ENCODE data around the gene SLC44A3.
"Not testable (repeated sequence)": the region's sequence is repeated elsewhere in the genome, so short reads cannot be mapped to it uniquely, and the experiment has no call there.

Gene SLC44A3

GRCh38 chr1:94836891-94837290 lies 16.7 kb downstream of the SLC44A3 start:
- H3K36me3 ChIP-seq (ENCODE audit: control insufficient read depth, insufficient read depth, low read length) = no peaks in the 10 kb centered on the region
- H3K9me3 ChIP-seq (ENCODE audit: control insufficient read depth, low read length) = no peaks in the 10 kb centered on the region
- no CpG with 5 or more reads among the region's 2 CpGs for WGBS, 2 experiments (ENCODE audit: insufficient coverage in 2 of 2)
- H3K27ac ChIP-seq (ENCODE audit: low read depth, low read length, severe bottlenecking) = no peak overlapping the region
- H3K4me1 ChIP-seq (ENCODE audit: control insufficient read depth, insufficient read depth, low read length, poor library complexity, severe bottlenecking) = no peaks in the 10 kb centered on the region
- no peak overlapping the region for H3K4me3 ChIP-seq (ENCODE audit: extremely low read depth, insufficient read depth, low read length, poor library complexity, severe bottlenecking)

- not testable (repeated sequence) for H3K4me3 ChIP-seq (ENCODE audit: extremely low read depth, insufficient read depth, low read length, poor library complexity, severe bottlenecking); H3K27ac ChIP-seq (ENCODE audit: low read depth, low read length, severe bottlenecking); H3K4me1 ChIP-seq (ENCODE audit: control insufficient read depth, insufficient read depth, low read length, poor library complexity, severe bottlenecking); H3K36me3 ChIP-seq (ENCODE audit: control insufficient read depth, insufficient read depth, low read length); H3K9me3 ChIP-seq (ENCODE audit: control insufficient read depth, low read length)
- 87 to 92% methylated on average over 7 to 8 of the region's 9 CpGs for WGBS, 2 experiments (ENCODE audit: insufficient coverage in 2 of 2)
Measured at GRCh38 chr1:94840381-94840780, 20.2 kb downstream of the SLC44A3 start.

GRCh38 chr1:94840808-94841207 lies 20.7 kb downstream of the SLC44A3 start:
- Histone ChIP-seq H3K4me3 (ENCODE audit: extremely low read depth, insufficient read depth, low read length, poor library complexity, severe bottlenecking) (no peak overlapping the region), H3K4me1 (ENCODE audit: control insufficient read depth, insufficient read depth, low read length, poor library complexity, severe bottlenecking) (no peaks in the 10 kb centered on the region), H3K9me3 (ENCODE audit: control insufficient read depth, low read length) (no peaks in the 10 kb centered on the region), H3K36me3 (ENCODE audit: control insufficient read depth, insufficient read depth, low read length) (no peaks in the 10 kb centered on the region), H3K27ac (ENCODE audit: low read depth, low read length, severe bottlenecking) (no peak overlapping the region)
- 91 to 95% methylated on average over 3 to 5 of the region's 5 CpGs for WGBS, 2 experiments (ENCODE audit: insufficient coverage in 2 of 2)

GRCh38 chr1:94843430-94843829 lies 23.3 kb downstream of the SLC44A3 start:
- H3K4me1 ChIP-seq (ENCODE audit: control insufficient read depth, insufficient read depth, low read length, poor library complexity, severe bottlenecking) = peaks cover 2% of the 10 kb centered on the region
- H3K27ac ChIP-seq (ENCODE audit: low read depth, low read length, severe bottlenecking) = no peak overlapping the region
- H3K36me3 ChIP-seq (ENCODE audit: control insufficient read depth, insufficient read depth, low read length) = no peaks in the 10 kb centered on the region
- H3K9me3 ChIP-seq (ENCODE audit: control insufficient read depth, low read length) = no peaks in the 10 kb centered on the region
- WGBS, 2 experiments (ENCODE audit: insufficient coverage in 2 of 2) = 94 to 95% methylated on average over 2 to 4 of the region's 6 CpGs
- H3K4me3 ChIP-seq (ENCODE audit: extremely low read depth, insufficient read depth, low read length, poor library complexity, severe bottlenecking) = no peak overlapping the region

- no peak overlapping the region for H3K4me3 ChIP-seq (ENCODE audit: extremely low read depth, insufficient read depth, low read length, poor library complexity, severe bottlenecking)
- H3K4me1 ChIP-seq (ENCODE audit: control insufficient read depth, insufficient read depth, low read length, poor library complexity, severe bottlenecking) = peaks cover 2% of the 10 kb centered on the region
- H3K9me3 ChIP-seq (ENCODE audit: control insufficient read depth, low read length) = no peaks in the 10 kb centered on the region
- no peaks in the 10 kb centered on the region for H3K36me3 ChIP-seq (ENCODE audit: control insufficient read depth, insufficient read depth, low read length)
- WGBS, 2 experiments (ENCODE audit: insufficient coverage in 2 of 2) = 88 to 100% methylated on average over 2 of the region's 4 CpGs
- H3K27ac ChIP-seq (ENCODE audit: low read depth, low read length, severe bottlenecking) = no peak overlapping the region
Measured at GRCh38 chr1:94843846-94844245, 23.7 kb downstream of the SLC44A3 start.

- Histone ChIP-seq H3K9me3 (ENCODE audit: control insufficient read depth, low read length) (no peaks in the 10 kb centered on the region), H3K36me3 (ENCODE audit: control insufficient read depth, insufficient read depth, low read length) (no peaks in the 10 kb centered on the region), H3K27ac (ENCODE audit: low read depth, low read length, severe bottlenecking) (no peak overlapping the region), H3K4me1 (ENCODE audit: control insufficient read depth, insufficient read depth, low read length, poor library complexity, severe bottlenecking) (peaks cover 2% of the 10 kb centered on the region), H3K4me3 (ENCODE audit: extremely low read depth, insufficient read depth, low read length, poor library complexity, severe bottlenecking) (no peak overlapping the region)
- 78 to 93% methylated on average over 2 to 5 of the region's 5 CpGs for WGBS, 2 experiments (ENCODE audit: insufficient coverage in 2 of 2)
Measured at GRCh38 chr1:94846308-94846707, 26.2 kb downstream of the SLC44A3 start.

GRCh38 chr1:94851571-94851970 lies 31.4 kb downstream of the SLC44A3 start:
- 100% methylated on average over 1 of the region's 1 CpG; no CpG with 5 or more reads in 1 of the 2 experiments for WGBS, 2 experiments (ENCODE audit: insufficient coverage in 2 of 2)
- H3K36me3 ChIP-seq (ENCODE audit: control insufficient read depth, insufficient read depth, low read length) = no peaks in the 10 kb centered on the region

GRCh38 chr1:94852788-94853187 lies 32.6 kb downstream of the SLC44A3 start:
- Histone ChIP-seq H3K27ac (ENCODE audit: low read depth, low read length, severe bottlenecking) (no peak overlapping the region), H3K9me3 (ENCODE audit: control insufficient read depth, low read length) (no peaks in the 10 kb centered on the region)
- 72 to 89% methylated on average over 2 of the region's 2 CpGs for WGBS, 2 experiments (ENCODE audit: insufficient coverage in 2 of 2)

More at GRCh38 chr1:94851571-94851970, 31.4 kb downstream of the SLC44A3 start:
- no peak overlapping the region for H3K27ac ChIP-seq (ENCODE audit: low read depth, low read length, severe bottlenecking)
- H3K9me3 ChIP-seq (ENCODE audit: control insufficient read depth, low read length) = no peaks in the 10 kb centered on the region
- H3K4me3 ChIP-seq (ENCODE audit: extremely low read depth, insufficient read depth, low read length, poor library complexity, severe bottlenecking) = no peak overlapping the region
- H3K4me1 ChIP-seq (ENCODE audit: control insufficient read depth, insufficient read depth, low read length, poor library complexity, severe bottlenecking) = peaks cover 9% of the 10 kb centered on the region

GRCh38 chr1:94854458-94855306 lies 34.5 kb downstream of the SLC44A3 start:
- H3K36me3 ChIP-seq (ENCODE audit: control insufficient read depth, insufficient read depth, low read length) = no peaks in the 10 kb centered on the region
- H3K4me3 ChIP-seq (ENCODE audit: extremely low read depth, insufficient read depth, low read length, poor library complexity, severe bottlenecking) = peak overlapping the region; percentile 20
- no peak overlapping the region for H3K27ac ChIP-seq (ENCODE audit: low read depth, low read length, severe bottlenecking)
- no peaks in the 10 kb centered on the region for H3K9me3 ChIP-seq (ENCODE audit: control insufficient read depth, low read length)
- 33 to 36% methylated on average over 16 to 17 of the region's 21 CpGs for WGBS, 2 experiments (ENCODE audit: insufficient coverage in 2 of 2)
- H3K4me1 ChIP-seq (ENCODE audit: control insufficient read depth, insufficient read depth, low read length, poor library complexity, severe bottlenecking) = peaks cover 6% of the 10 kb centered on the region

More at GRCh38 chr1:94852788-94853187, 32.6 kb downstream of the SLC44A3 start:
- no peaks in the 10 kb centered on the region for H3K36me3 ChIP-seq (ENCODE audit: control insufficient read depth, insufficient read depth, low read length)
- no peak overlapping the region for H3K4me3 ChIP-seq (ENCODE audit: extremely low read depth, insufficient read depth, low read length, poor library complexity, severe bottlenecking)
- H3K4me1 ChIP-seq (ENCODE audit: control insufficient read depth, insufficient read depth, low read length, poor library complexity, severe bottlenecking) = peaks cover 9% of the 10 kb centered on the region

GRCh38 chr1:94855307-94855700 lies 35.1 kb downstream of the SLC44A3 start:
- Histone ChIP-seq H3K9me3 (ENCODE audit: control insufficient read depth, low read length) (no peaks in the 10 kb centered on the region), H3K27ac (ENCODE audit: low read depth, low read length, severe bottlenecking) (no peak overlapping the region), H3K36me3 (ENCODE audit: control insufficient read depth, insufficient read depth, low read length) (no peaks in the 10 kb centered on the region), H3K4me3 (ENCODE audit: extremely low read depth, insufficient read depth, low read length, poor library complexity, severe bottlenecking) (no peak overlapping the region), H3K4me1 (ENCODE audit: control insufficient read depth, insufficient read depth, low read length, poor library complexity, severe bottlenecking) (peaks cover 6% of the 10 kb centered on the region)
- 88 to 96% methylated on average over 2 of the region's 2 CpGs for WGBS, 2 experiments (ENCODE audit: insufficient coverage in 2 of 2)

- no CpG with 5 or more reads among the region's 5 CpGs for WGBS, 2 experiments (ENCODE audit: insufficient coverage in 2 of 2)
- H3K36me3 ChIP-seq (ENCODE audit: control insufficient read depth, insufficient read depth, low read length) = no peaks in the 10 kb centered on the region
- H3K4me3 ChIP-seq (ENCODE audit: extremely low read depth, insufficient read depth, low read length, poor library complexity, severe bottlenecking) = no peak overlapping the region
- no peaks in the 10 kb centered on the region for H3K9me3 ChIP-seq (ENCODE audit: control insufficient read depth, low read length)
- peaks cover 6% of the 10 kb centered on the region for H3K4me1 ChIP-seq (ENCODE audit: control insufficient read depth, insufficient read depth, low read length, poor library complexity, severe bottlenecking)
- H3K27ac ChIP-seq (ENCODE audit: low read depth, low read length, severe bottlenecking) = no peak overlapping the region
Measured at GRCh38 chr1:94856004-94856403, 35.8 kb downstream of the SLC44A3 start.

Data from mesodermal cell (in vitro differentiated cells).